ELR (cell line): ENCODE results near the gene TSC22D4.
"Not testable (repeated sequence)": the region's sequence is repeated elsewhere in the genome, so short reads cannot be mapped to it uniquely, and the experiment has no call there.

Source experiments
- DNase-seq: peaks from one replicate; pipeline ENCODE4 v3.0.0-alpha.2; 2015; ENCODE audit warnings: low read depth

Gene TSC22D4

GRCh38 chr7:100478958-100479660 is at the start of gene TSC22D4:
TSC22D4 (minus strand) TSS chr7:100479214; CDS start chr7:100478038, 1,176 bp downstream.
- peak; percentile 90 for DNase-seq

- DNase-seq, result not testable (repeated sequence)
Observed at GRCh38 chr7:100528108-100528866, 49.3 kb upstream of the TSC22D4 start.

- not testable (repeated sequence) for DNase-seq
Observed at GRCh38 chr7:100523192-100523591, 44.2 kb upstream of the TSC22D4 start.

GRCh38 chr7:100521909-100522593 is 43.0 kb upstream of the TSC22D4 start:
- DNase-seq, result not testable (repeated sequence)

GRCh38 chr7:100521076-100521475 is 42.1 kb upstream of the TSC22D4 start:
- no peak for DNase-seq

- no peak for DNase-seq
Observed at GRCh38 chr7:100520138-100520537, 41.1 kb upstream of the TSC22D4 start.

- no peak for DNase-seq
Observed at GRCh38 chr7:100519580-100519979, 40.6 kb upstream of the TSC22D4 start.

- no peak for DNase-seq
Observed at GRCh38 chr7:100517305-100517704, 38.3 kb upstream of the TSC22D4 start.

GRCh38 chr7:100516135-100516812 is 37.3 kb upstream of the TSC22D4 start:
- DNase-seq, result peak; percentile 66

- DNase-seq, result peak; percentile 75
Observed at GRCh38 chr7:100515072-100515532, 36.1 kb upstream of the TSC22D4 start.

- DNase-seq, result no peak
Observed at GRCh38 chr7:100513212-100513810, 34.3 kb upstream of the TSC22D4 start.

- no peak for DNase-seq
Observed at GRCh38 chr7:100510437-100511239, 31.6 kb upstream of the TSC22D4 start.

GRCh38 chr7:100509231-100509630 is 30.2 kb upstream of the TSC22D4 start:
- DNase-seq, result peak; percentile 45

- DNase-seq, result no peak
Observed at GRCh38 chr7:100506356-100506923, 27.4 kb upstream of the TSC22D4 start.

GRCh38 chr7:100504887-100505611 is 26.0 kb upstream of the TSC22D4 start:
- DNase-seq, result no peak

GRCh38 chr7:100504031-100504430 is 25.0 kb upstream of the TSC22D4 start:
- DNase-seq, result not testable (repeated sequence)

GRCh38 chr7:100500743-100501142 is 21.7 kb upstream of the TSC22D4 start:
- not testable (repeated sequence) for DNase-seq

- no peak for DNase-seq
Observed at GRCh38 chr7:100496509-100496908, 17.5 kb upstream of the TSC22D4 start.

- no peak for DNase-seq
Observed at GRCh38 chr7:100493476-100494264, 14.7 kb upstream of the TSC22D4 start.
